A549 (cell line): ENCODE results near the gene GH2.
"Not testable (repeated sequence)": the region's sequence is repeated elsewhere in the genome, so short reads cannot be mapped to it uniquely, and the experiment has no call there.

Experiments used
- CBX8 ChIP-seq: fragments of 200-600 bp; sonication (generic); IDR thresholded peaks from 2 replicates; pipeline ENCODE4 v1.6.1; 2016
- EP300 ChIP-seq, 2 experiments: fragments of >200 bp; sonication (Bioruptor Twin); formaldehyde crosslinking; IDR thresholded peaks; 2 replicates in 1 of 2; 3 replicates in 1 of 2; pipeline ENCODE4 v1.6.1; 2016 to 2017
- JUN ChIP-seq, 2 experiments: fragments of >200 bp; sonication (Bioruptor Twin); formaldehyde crosslinking; IDR thresholded peaks; 2 replicates in 1 of 2; 3 replicates in 1 of 2; pipeline ENCODE4 v1.6.1; 2016 to 2017
- NR3C1 ChIP-seq: fragments of >200 bp; sonication (Bioruptor Twin); formaldehyde crosslinking; IDR thresholded peaks from 3 replicates; pipeline ENCODE4 v1.6.1; 2017
- POLR2A ChIP-seq: IDR thresholded peaks from 2 replicates; pipeline ENCODE4 v1.6.1; 2012; ENCODE audit warnings: mild to moderate bottlenecking, low read length
- TF ChIP-seq, protein P1 (sequence below): fragments of >200 bp; sonication (Bioruptor Twin); formaldehyde crosslinking; IDR thresholded peaks from 3 replicates; pipeline ENCODE4 v1.5.1; 2016
- TF ChIP-seq, protein P2 (sequence below): IDR thresholded peaks from 2 replicates; pipeline ENCODE4 v1.6.1; 2012

DNA sequence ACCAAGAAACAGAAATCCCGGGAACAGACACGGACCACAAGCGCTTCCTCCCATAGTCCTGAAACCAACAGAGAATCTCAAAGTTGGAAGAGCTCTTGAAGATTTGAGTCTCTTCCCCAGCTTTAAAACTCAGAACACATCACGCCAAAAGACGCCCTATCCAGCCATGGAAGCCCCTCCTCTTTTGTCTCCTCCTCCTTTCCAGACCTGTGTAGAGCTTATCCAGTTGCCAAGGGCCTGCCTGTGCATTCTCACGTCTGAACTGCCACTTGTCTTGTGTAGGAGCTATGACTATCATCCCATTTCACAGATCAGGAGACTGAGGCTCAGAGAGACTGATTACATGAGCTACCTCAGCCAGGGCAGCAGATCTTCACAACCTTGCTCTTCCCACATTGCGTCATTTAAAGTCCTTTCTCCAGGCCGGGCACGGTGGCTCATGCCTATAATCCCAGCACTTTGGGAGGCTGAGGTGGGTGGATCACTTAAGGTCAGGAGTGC lies 932 bp upstream of the GH2 start:
- TF ChIP-seq, protein P1, sequence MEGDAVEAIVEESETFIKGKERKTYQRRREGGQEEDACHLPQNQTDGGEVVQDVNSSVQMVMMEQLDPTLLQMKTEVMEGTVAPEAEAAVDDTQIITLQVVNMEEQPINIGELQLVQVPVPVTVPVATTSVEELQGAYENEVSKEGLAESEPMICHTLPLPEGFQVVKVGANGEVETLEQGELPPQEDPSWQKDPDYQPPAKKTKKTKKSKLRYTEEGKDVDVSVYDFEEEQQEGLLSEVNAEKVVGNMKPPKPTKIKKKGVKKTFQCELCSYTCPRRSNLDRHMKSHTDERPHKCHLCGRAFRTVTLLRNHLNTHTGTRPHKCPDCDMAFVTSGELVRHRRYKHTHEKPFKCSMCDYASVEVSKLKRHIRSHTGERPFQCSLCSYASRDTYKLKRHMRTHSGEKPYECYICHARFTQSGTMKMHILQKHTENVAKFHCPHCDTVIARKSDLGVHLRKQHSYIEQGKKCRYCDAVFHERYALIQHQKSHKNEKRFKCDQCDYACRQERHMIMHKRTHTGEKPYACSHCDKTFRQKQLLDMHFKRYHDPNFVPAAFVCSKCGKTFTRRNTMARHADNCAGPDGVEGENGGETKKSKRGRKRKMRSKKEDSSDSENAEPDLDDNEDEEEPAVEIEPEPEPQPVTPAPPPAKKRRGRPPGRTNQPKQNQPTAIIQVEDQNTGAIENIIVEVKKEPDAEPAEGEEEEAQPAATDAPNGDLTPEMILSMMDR, result not testable (repeated sequence)
- not testable (repeated sequence) for TF ChIP-seq CBX8; NR3C1; JUN (IDR thresholded peaks at IDR 0.05); POLR2A; EP300 (IDR thresholded peaks at IDR 0.05)
- TF ChIP-seq, protein P2, sequence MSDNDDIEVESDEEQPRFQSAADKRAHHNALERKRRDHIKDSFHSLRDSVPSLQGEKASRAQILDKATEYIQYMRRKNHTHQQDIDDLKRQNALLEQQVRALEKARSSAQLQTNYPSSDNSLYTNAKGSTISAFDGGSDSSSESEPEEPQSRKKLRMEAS, result not testable (repeated sequence)
